D721Med (cell line): ENCODE measurements around the gene TM9SF1.

Experiments used
- DNase-seq: peaks from one replicate; pipeline ENCODE4 v3.0.0; 2011; ENCODE audit warnings: low spot score; ENCODE audit not compliant: insufficient read length
- FAIRE-seq: peaks from 2 replicates; lab custom pipeline; 2011; peaks lifted over from hg19 to GRCh38; lab: Jason Lieb, UNC
- CTCF ChIP-seq: IDR thresholded peaks from 2 replicates; pipeline ENCODE4 v1.5.1; 2012; ENCODE audit warnings: mild to moderate bottlenecking, control low read depth; ENCODE audit not compliant: insufficient read depth; ENCODE audit errors: missing control alignments

TM9SF1 gene

GRCh38 chr14:24185026-24185425 lies 10.2 kb downstream of the TM9SF1 start:
- no peak for FAIRE-seq
- no peak for DNase-seq
- TF ChIP-seq CTCF: no peak

DNA sequence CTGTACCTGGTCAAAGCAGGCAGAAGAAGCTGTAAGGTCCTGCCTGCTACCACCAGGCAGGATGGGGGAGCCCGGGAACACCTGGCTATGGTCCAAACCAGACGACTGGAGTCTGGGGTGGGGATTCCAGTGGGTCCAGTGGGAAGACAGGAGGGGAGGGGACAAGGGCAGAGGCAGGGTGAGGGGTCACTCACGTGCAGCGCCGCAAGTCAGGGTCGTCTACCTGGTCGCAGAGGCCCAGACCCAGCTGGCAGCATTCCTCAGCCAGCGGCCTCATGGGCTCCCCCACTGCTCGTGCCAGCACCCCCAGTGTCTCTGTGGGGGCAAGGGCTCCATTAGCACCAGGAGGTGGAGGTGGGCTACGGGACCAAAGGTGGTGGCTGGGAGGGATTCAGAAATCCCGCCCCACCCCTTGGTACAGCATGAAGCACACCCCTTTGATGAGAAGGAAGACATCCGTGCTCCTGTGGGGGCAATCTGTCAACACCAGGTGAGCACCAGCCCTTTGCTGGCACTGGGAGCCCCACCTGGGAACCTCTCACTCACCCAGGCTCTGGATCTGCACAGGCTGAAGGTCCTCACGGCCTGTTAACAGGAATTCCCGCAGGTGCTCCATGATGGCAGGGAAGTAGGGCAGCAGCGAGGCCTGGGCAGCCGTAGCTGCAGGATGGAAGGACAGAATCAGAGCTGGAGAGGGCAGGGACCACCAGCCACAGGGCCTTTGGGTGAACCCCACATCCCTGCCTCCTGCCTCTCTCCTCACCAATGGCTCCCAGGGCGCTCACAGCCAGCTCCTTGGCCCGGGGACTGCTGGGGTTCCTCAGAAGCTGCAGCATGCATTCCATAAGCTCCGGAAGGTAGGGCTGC lies 10.9 kb downstream of the TM9SF1 start:
- FAIRE-seq (no peak), DNase-seq (no peak)
- TF ChIP-seq CTCF: no peak

DNA sequence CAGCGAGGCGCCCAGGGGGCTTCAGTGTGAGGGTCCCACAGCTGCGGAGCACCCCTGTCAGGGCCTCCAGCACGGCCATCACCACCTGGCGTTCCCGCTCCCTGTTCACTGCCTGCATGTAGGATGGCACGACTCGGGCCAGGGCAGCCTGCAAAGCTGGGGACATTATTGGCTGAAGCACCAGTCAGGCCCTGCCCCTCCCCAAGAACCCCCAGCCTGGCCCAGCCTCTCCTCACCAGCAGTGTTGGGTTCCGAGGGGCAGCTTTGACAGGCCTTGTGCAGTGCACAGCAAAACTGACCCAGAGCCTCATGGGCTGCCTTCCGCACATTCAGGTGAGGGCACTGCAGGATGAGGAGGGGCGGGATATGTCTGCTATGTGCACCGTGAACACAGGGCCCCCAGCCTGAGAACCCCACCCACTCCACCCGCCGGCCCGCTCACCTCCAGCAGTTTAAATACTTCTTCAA lies 12.2 kb downstream of the TM9SF1 start:
- DNase-seq (no peak), FAIRE-seq (no peak)
- no peak for TF ChIP-seq CTCF

GRCh38 chr14:24182110-24182882 lies 12.9 kb downstream of the TM9SF1 start:
- DNase-seq (no peak), FAIRE-seq (no peak)
- TF ChIP-seq CTCF: no peak

DNA sequence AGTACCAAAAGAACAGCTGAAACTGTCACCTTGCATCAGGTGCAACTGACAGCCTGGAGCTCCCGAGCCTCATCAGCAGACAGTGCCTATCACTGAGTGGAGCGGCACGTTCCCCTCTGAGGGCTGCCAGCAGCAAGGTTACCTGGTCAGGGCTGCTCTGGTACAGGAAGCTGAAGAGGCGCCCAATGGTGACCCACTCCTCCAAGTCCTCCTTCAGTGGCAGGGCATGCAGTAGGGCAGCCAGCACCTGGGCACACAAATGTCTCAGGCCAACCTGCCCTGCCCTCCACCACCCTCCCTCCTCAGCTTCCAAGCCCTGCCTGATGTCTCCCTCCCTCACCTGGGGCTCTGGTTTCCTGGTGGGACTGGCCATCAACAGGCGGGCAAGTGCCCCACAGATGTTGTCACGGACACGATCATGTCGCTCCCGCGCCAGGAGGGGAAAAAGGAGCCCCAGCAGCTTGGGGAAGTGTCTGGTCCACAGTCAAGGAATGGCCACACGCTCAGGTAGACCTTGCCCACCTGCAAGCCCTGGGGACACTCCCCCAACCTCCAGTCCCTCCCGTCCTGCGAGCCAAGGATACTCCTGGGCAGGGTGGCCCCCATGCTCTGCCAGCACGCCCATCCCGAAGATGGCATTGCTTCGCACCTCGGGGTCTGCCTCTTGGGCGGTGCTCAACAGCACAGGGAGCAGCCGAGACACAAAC lies 13.7 kb downstream of the TM9SF1 start:
- no peak for TF ChIP-seq CTCF
- DNase-seq (no peak), FAIRE-seq (no peak)

DNA sequence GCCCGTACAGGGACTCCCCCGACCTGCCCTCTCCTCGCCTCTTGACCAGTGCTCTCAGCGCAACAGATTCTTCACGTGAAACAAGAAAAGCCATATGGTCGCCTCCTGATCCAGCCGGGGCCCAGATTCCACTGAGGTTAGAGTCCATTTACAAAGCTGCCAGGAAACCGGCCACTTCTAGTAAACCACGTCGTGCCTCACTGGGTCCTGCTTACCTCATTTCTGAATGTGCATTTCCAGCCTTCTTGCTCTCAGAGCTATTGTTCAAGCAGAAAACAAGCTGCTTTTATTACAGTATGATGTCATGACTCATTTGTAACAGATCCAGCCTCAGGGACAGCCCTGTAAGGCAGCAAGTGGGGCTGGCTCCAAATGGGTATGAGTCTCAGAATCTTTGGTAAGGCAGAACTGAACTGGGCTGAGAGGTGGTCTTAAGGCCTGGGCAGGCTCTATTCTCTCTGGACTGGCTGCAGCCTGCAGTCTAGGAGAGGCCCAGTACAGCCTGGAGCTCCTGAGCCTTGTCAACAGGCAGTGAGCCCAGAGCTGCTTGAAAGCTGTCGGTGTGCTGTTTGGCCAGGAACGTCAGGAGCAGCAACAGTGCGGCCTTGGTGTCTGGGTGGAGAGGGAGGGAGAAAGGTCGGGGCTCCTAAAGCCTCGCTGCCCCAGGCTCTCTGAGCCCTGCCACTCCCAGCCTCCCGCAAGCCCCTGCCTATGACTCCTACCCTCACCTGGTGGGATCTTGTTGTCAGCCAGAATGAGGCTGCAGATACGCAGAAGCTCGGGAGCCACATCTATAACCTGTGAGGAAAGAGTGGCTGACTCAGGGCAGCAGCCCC lies 15.1 kb downstream of the TM9SF1 start:
- DNase-seq: no peak
- TF ChIP-seq CTCF: no peak

More for the DNA sequence above, 15.1 kb downstream of the TM9SF1 start:
- no peak for FAIRE-seq
